ENCODE results near the gene SUZ12. TPM values are rescaled to one million over a fixed set of nuclear protein-coding genes. Genes with fewer than 3 reads are reported as not detected.

Gene SUZ12
- total RNA-seq, 1 experiment from 2014 or later, result 38.5 TPM

DNA sequence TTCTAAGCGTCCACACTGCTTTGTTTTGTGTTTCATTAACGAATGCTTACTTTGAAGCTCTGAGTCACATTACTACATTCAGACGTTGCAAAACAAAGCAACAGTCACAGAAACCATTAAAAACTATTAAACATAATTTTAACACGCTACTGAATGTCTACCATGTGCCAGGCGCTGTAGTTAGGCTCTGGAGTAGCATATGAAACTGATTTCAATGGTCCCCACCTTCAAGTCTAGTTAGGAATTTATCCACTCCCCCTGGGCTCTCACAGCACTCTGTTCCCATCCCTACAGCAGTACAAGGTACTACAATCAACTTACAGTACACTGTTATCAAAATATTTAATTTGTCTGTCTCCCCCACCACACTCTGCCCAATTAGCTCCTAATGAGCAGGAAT, 35.9 kb upstream of the SUZ12 start:
- H3K27ac Mint-ChIP-seq, result no peak overlapping the region
- no peak for TF ChIP-seq CTCF (conservative IDR thresholded peaks at IDR 0.05)
- Histone ChIP-seq H2AK5ac (ENCODE audit: insufficient read length, low read length) (no peak overlapping the region), H3K9ac (ENCODE audit: extremely low read depth, insufficient read length, low read length) (peak overlapping the region; percentile 81), H3K23me2 (ENCODE audit: insufficient read length, low read depth, low read length, poor library complexity, severe bottlenecking) (no peaks in the 10 kb centered on the region), H2BK12ac (ENCODE audit: insufficient read length, low read depth, low read length) (no peak overlapping the region), H3K4me2 (ENCODE audit: insufficient read depth, insufficient read length, low read length) (peak overlapping the region; percentile 65), H3K23ac (ENCODE audit: insufficient read length, low read depth, low read length) (no peak overlapping the region), H2AFZ (ENCODE audit: low read length) (no peak overlapping the region), H3T11ph (ENCODE audit: low read length) (no peak overlapping the region), H3K27ac (ENCODE audit: insufficient read length, low read depth, low read length) (no peak overlapping the region), H3K27me3 (ENCODE audit: insufficient read depth, low read length) (no peaks in the 10 kb centered on the region), H4K91ac (ENCODE audit: insufficient read length, low read depth, low read length) (no peak overlapping the region), H2BK120ac (ENCODE audit: low read depth, low read length, poor library complexity, severe bottlenecking) (no peak overlapping the region), H3K4me1 (ENCODE audit: insufficient read depth, low read length) (no peaks in the 10 kb centered on the region), H4K20me1 (ENCODE audit: control insufficient read depth, insufficient read depth, insufficient read length) (no peaks in the 10 kb centered on the region), H3K14ac (ENCODE audit: insufficient read depth, low read length) (no peak overlapping the region), H2BK20ac (ENCODE audit: low read depth, low read length, poor library complexity, severe bottlenecking) (no peak overlapping the region), H3K56ac (ENCODE audit: insufficient read length, low read depth, low read length) (no peak overlapping the region), H2BK5ac (ENCODE audit: insufficient read length, low read length) (no peak overlapping the region), H3K4ac (ENCODE audit: low read depth, low read length) (no peak overlapping the region), H3K9me3 (ENCODE audit: control insufficient read depth, low read depth, low read length) (no peaks in the 10 kb centered on the region), H3K79me1 (ENCODE audit: insufficient read depth, low read depth, low read length, poor library complexity, severe bottlenecking) (peaks cover 4% of the 10 kb centered on the region), H4K5ac (ENCODE audit: insufficient read length, low read depth, low read length) (no peak overlapping the region), H3K18ac (ENCODE audit: insufficient read length, low read depth, low read length) (no peak overlapping the region), H4K8ac (replicated peaks; ENCODE audit: insufficient read length, low read depth, low read length) (no peak overlapping the region), H2BK15ac (ENCODE audit: low read depth, low read length) (no peak overlapping the region), H3K79me2 (ENCODE audit: insufficient read depth, low read length) (peaks cover 6% of the 10 kb centered on the region; the same call in 1 of the 2 replicates)
- no peaks in the 10 kb centered on the region; the same call in 1 of the 2 replicates for H3K27me3 Mint-ChIP-seq (ENCODE audit: low read depth)
- no CpG with 5 or more reads among the region's 5 CpGs for WGBS (ENCODE audit: extremely low coverage, insufficient read length, low lambda C conversion rate)
- H3K36me3 Mint-ChIP-seq (ENCODE audit: insufficient read depth in 1 of 3, low read depth in 3 of 3), result peaks cover 7 to 38% (median 23%) of the 10 kb centered on the region in 3 experiments; a peak in 5 of 7 replicates
- no peak for DNase-seq
- peaks cover 2 to 4% of the 10 kb centered on the region in 2 experiments; a peak in 3 of 4 replicates for H3K4me1 Mint-ChIP-seq
- H3K9me3 Mint-ChIP-seq, result no peaks in the 10 kb centered on the region
- H3K4me3 Mint-ChIP-seq, result no peak overlapping the region
